ENCODE results near the gene ADH4.
A peak's percentile ranks its signal among the peaks of the same experiment; 100 is the strongest.
"Not testable (repeated sequence)": the region's sequence is repeated elsewhere in the genome, so short reads cannot be mapped to it uniquely, and the experiment has no call there.

ADH4 gene

DNA sequence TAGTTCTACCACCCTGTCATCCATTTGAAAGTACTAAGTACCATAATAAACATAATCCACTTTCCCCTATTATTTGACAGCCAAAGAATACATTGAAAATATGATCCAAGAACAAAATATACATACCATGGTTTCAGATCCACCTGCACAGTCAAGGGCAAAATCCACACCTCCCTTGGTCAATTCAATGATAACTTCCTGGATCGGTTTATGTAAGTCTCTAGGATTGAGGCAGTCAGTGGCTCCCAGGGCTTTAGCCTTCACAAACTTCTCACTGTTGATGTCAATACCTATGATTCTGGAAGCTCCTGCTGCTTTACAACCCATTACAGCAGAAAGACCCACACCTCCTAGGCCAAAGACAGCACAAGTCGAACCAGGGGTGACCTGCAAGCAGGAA lies 12.7 kb downstream of the ADH4 start:
- no peak for DNase-seq

- DNase-seq: no peak
Measured at GRCh38 chr4:99126376-99126775, 17.7 kb downstream of the ADH4 start.

DNA sequence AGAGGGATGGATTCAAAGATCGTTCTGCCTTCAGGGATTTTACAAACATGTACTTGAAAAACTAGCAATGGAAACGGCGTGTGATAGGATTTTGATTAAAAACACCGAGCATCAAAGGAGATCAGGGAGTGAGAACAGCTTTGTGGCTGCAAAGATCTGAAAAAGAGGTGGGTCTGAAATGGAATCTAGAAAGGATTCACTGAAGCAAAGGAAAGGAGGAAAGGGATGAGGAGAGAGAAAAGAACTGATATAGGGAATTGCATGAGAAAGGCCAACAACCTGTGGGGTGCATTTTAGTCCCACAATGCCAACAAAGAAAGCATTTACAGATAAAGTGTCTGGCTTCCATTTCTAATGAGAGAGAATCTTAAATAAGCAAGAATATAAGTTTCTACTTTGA lies 23.1 kb downstream of the ADH4 start:
- no peak for DNase-seq

DNA sequence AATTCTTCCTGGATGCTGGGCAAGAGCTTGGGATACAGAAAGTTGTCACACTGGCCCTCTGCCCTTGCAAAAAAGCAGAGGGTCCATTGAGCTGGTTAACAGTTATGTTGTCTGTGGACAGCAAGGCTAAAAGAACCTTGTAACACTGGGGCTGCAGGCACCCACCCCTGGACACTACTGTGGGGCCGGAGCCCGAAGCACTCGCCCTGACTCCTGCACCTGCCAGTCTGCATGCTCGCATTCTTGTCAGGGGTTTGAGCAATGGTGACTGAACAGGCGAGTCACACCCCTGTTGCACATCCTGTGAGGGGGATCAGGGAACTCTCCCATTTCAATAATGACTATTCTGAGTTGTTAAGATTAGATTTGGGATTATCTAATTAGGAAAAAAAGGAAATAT lies 23.6 kb downstream of the ADH4 start:
- no peak for DNase-seq

DNA sequence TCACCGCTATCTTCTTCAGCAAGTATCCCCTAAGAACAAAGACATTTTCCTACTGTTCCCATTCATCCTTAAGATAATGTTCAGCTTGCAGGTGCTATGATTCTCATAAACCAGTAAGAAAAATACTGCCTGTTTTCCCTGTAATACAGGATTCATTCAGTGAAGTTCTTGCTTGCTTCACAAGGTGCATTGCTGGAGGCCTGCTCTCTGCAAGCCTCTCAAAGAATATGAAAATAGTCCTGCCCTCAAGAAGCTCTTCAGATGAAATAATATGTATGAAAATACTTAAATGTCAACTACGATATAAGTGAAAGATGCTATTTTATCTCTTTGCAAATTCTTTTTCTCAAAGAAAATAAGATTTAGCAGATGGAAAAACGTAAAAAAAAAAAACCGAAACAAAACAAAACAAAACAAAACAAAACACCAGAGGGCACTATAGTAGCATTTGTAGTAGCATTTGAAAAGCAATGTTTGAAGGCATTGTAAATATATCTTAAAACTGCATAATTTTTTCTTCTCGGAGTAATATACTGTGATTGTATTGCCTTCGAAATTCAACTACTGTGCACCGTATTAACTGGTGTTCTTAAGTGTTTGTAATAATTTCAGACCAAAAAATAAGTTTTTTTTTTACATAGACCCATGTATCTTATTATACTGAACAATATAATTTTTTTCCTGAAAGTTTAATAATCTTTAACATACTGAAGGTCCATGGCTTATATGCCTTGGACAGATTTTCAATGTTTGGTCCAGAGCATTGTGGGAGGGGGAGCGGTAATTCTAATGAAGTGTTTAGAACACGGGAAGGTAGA lies 26.0 kb downstream of the ADH4 start:
- no peak for DNase-seq

DNA sequence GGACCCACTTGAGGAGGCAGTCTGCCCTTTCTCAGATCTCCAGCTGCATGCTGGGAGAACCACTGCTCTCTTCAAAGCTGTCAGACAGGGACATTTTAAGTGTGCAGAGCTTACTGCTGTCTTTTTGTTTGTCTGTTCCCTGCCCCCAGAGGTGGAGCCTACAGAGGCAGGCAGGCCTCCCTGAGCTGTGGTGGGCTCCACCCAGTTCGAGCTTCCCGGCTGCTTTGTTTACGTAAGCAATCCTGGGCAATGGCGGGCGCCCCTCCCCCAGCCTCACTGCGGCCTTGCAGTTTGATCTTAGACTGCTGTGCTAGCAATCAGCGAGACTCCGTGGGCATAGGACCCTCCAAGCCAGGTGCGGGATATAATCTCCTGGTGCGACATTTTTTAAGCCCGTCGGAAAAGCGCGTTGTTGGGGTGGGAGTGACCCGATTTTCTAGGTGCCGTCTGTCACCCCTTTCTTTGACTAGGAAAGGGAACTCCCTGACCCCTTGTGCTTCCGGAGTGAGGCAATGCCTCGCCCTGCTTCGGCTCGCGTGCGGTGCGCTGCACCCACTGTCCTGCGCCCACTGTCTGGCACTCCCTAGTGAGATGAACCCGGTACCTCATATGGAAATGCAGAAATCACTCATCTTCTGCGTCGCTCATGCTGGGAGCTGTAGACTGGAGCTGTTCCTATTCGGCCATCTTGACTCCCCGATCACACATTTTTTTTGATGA lies 26.8 kb downstream of the ADH4 start:
- not testable (repeated sequence) for DNase-seq

GRCh38 chr4:99109286-99109685 lies 34.8 kb downstream of the ADH4 start:
- DNase-seq: not testable (repeated sequence)

- DNase-seq: no peak
Measured at GRCh38 chr4:99104153-99104552, 39.9 kb downstream of the ADH4 start.

DNA sequence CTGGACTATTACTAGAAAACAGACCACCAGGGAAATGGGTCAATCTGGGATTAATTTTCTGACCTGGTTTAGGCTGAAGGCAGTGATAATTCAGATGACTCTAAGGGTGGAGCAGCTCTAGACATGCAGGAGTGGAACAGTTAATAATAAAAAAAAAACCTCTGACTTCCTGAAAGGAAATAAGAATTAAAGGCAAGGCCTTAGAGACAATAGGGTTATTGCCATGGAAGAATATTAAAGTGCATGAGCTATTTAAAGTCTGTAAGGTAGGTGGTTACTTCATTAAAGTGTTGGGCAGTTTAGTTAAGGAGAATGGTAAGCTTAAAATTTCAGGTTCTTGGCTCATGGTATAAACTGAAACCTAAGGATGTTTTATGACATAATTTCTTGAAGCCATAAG lies 40.9 kb downstream of the ADH4 start:
- DNase-seq: no peak

GRCh38 chr4:99102634-99103033 lies 41.5 kb downstream of the ADH4 start:
- no peak for DNase-seq

- DNase-seq: no peak
Measured at GRCh38 chr4:99100876-99101275, 43.2 kb downstream of the ADH4 start.

DNA sequence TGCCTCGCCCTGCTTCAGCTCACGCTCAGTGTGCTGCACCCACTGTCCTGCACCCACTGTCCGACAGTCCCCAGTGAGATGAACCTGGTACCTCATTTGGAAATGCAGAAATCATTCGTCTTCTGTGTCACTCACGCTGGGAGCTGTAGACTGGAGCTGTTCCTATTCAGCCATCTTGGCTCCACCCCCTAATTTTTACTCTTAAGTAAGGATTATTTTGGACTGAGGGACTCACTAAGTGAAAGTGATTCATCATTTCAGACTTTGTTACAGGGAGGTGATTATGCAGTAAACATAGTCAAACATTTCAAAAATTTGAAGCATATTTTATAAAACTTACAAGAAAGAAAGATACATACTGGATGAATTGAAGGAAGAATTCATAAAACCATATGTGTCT lies 44.3 kb downstream of the ADH4 start:
- DNase-seq: not testable (repeated sequence)

GRCh38 chr4:99099311-99099710 lies 44.8 kb downstream of the ADH4 start:
- DNase-seq: no peak

GRCh38 chr4:99091841-99092240 lies 52.3 kb downstream of the ADH4 start:
- DNase-seq: not testable (repeated sequence)

GRCh38 chr4:99091216-99091575 lies 52.9 kb downstream of the ADH4 start:
- DNase-seq: no peak

- no peak for DNase-seq
Measured at GRCh38 chr4:99090481-99091215, 53.4 kb downstream of the ADH4 start.

DNA sequence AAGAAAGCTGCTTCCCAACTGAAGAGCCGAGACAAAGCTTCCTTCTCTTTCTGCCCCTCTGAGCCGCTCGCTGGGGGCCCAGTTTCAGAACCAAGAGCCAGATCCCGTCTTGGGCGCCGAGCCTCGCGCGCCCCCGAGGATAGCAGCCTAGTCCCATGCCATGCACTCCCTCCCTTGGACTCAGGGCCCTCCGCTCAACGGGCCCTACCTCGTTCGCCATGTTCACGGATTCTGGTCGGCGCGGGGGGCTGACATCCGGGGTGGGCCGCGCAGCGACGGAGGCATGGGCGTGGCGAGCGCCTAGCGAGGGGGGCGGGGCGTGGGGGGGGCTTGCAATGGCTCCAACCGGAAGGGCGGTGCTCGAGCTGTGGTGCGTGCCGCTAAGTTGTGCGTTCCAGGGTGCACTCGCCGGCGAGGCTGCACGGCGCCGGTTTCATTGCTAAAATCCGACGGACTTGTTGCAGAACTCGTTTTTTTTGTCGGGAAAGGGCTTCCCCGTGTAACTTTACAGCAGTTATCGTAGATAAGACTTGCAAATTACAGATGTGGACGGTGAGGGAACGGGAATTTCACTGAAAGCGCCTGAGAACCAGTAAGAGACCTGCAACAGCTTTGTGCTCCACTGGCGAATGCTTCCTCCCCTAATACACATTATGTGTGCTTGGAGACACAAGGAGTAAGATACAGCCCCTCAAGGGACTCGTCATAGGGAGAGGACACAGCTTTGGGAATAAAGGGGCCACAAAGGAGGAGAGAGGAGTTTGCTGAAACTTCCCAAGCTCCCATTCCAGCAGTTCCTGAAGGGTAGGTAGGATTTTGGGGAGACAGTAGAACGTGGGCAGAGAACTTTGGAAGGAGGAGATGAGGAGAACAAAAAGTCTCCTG lies 55.4 kb downstream of the ADH4 start, which contains the start of gene ADH5:
TSS of gene ADH5 (minus strand) at position 308 of the 885 bp plus-strand sequence. CDS start at position 220, 88 bp downstream.
- DNase-seq: peak; percentile 91

GRCh38 chr4:99088023-99088449 lies 56.1 kb downstream of the ADH4 start:
- no peak for DNase-seq

- no peak for DNase-seq
Measured at GRCh38 chr4:99084595-99084994, 59.5 kb downstream of the ADH4 start.

DNA sequence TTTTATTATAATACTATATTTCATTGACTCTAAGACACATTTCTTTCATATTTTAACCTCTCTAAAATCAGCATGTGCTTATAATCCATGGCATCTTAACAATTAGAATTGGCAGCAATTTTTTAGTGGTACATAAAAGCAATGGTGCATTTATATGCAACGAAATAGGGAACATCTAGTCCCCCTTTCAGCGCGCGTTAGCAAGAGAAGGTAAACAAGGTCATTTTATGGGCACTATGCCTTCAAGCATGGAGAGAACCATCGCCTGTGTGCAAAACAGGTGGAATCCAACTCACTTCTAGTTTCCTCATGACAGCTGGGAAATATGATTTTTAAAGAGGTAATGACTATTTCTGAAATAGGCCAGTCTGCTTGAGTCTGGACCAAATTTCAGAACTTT lies 61.9 kb downstream of the ADH4 start:
- DNase-seq: no peak

GRCh38 chr4:99080869-99081268 lies 63.2 kb downstream of the ADH4 start:
- DNase-seq: not testable (repeated sequence)

- DNase-seq: no peak
Measured at GRCh38 chr4:99079625-99080295, 64.3 kb downstream of the ADH4 start.
